GM12801 (cell line): ENCODE results near the gene LARP1B.

ENCODE experiments used
- CTCF ChIP-seq: IDR thresholded peaks from one replicate; pipeline ENCODE4 v1.5.1; 2011; ENCODE audit warnings: control low read depth; ENCODE audit not compliant: insufficient read length; ENCODE audit errors: extremely low read depth

LARP1B gene

GRCh38 chr4:128061566-128062536 lies 739 bp downstream of the LARP1B start:
- no peak for TF ChIP-seq CTCF

GRCh38 chr4:128068918-128069317 lies 7.8 kb downstream of the LARP1B start:
- no peak for TF ChIP-seq CTCF

DNA sequence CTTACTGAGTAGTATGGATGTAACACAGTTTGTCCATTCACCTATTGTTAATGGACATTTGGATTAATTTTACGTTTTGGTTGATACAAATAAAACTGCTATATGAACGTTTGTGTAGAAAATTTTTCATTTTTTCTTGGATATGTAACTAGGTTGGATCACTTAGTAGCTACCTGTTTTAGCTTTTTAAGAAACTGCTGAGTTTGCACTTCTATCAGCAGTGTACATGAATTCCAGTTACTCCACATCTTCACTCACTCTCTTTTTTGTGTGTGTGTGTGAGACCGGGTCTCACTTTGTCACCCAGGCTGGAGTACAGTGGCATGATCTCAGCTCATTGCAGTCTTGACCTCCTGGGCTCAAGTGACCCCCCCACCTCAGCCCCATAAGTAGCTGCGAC lies 15.4 kb downstream of the LARP1B start:
- no peak for TF ChIP-seq CTCF

GRCh38 chr4:128107766-128108165 lies 46.7 kb downstream of the LARP1B start:
- no peak for TF ChIP-seq CTCF

GRCh38 chr4:128123036-128123435 lies 61.9 kb downstream of the LARP1B start:
- no peak for TF ChIP-seq CTCF

DNA sequence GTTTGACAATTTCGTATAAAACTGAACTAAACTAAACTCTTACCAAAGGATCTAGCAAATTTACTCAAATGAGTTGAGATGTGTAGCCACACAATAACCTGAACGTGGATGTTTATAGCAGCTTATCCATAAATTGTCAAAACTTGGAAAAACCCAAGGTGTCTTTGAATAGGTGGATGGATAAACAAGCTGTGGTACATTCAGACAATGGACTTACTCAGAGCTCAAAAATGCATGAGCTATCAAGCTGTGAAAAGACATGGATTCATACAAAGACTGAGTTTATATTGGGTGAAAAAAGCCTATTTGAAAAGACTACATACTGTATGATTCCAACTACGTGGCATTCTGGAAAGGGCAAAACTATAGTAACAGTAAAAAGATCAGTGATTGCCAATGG lies 69.5 kb downstream of the LARP1B start:
- no peak for TF ChIP-seq CTCF

GRCh38 chr4:128134925-128135324 lies 73.8 kb downstream of the LARP1B start:
- TF ChIP-seq CTCF: no peak
